HUES48 (cell line): ENCODE data around the gene TSPAN15.

ENCODE experiments used
- H3K27ac ChIP-seq: one replicate; pipeline ENCODE4 v1.7.0; 2013; ENCODE audit warnings: low read depth, low read length, inconsistent platforms
- H3K27me3 ChIP-seq: 2 replicates; pipeline ENCODE4 v1.6.1; 2013; ENCODE audit warnings: mild to moderate bottlenecking, low read length; ENCODE audit not compliant: control insufficient read depth, insufficient read depth
- H3K36me3 ChIP-seq: 2 replicates; pipeline ENCODE4 v1.6.1; 2013; ENCODE audit warnings: low read length; ENCODE audit not compliant: control insufficient read depth, insufficient read depth
- H3K4me1 ChIP-seq: 2 replicates; pipeline ENCODE4 v1.6.1; 2013; ENCODE audit warnings: mild to moderate bottlenecking, low read length; ENCODE audit not compliant: control insufficient read depth, insufficient read depth
- H3K4me3 ChIP-seq: 2 replicates; pipeline ENCODE4 v1.5.1; 2013; ENCODE audit warnings: mild to moderate bottlenecking, low read depth, low read length
- H3K9ac ChIP-seq: 2 replicates; pipeline ENCODE4 v1.6.1; 2013; ENCODE audit warnings: mild to moderate bottlenecking, low read depth, low read length, moderate library complexity
- H3K9me3 ChIP-seq: 2 replicates; pipeline ENCODE4 v1.6.1; 2013; ENCODE audit warnings: low read length; ENCODE audit not compliant: control insufficient read depth, insufficient read depth

Gene TSPAN15

GRCh38 chr10:69409176-69409495 lies 42.1 kb upstream of the TSPAN15 start:
- peak overlapping the region; percentile 20; the same call in 1 of the 2 replicates for H3K4me3 ChIP-seq
- no peak overlapping the region for H3K27ac ChIP-seq
- H3K9me3 ChIP-seq = no peaks in the 10 kb centered on the region
- peaks cover 3% of the 10 kb centered on the region; the same call in 1 of the 2 replicates for H3K4me1 ChIP-seq
- peak overlapping the region; percentile 47; the same call in 1 of the 2 replicates for H3K9ac ChIP-seq
- H3K36me3 ChIP-seq = 0 out of 2 replicates have a peak, but pooled peaks cover under 1% of the 10 kb centered on the region
- no peaks in the 10 kb centered on the region for H3K27me3 ChIP-seq

GRCh38 chr10:69409968-69410367 lies 41.3 kb upstream of the TSPAN15 start:
- Histone ChIP-seq H3K27me3 (no peaks in the 10 kb centered on the region), H3K27ac (no peak overlapping the region), H3K4me1 (peaks cover 3% of the 10 kb centered on the region; the same call in 1 of the 2 replicates), H3K36me3 (no peaks in the 10 kb centered on the region), H3K9me3 (no peaks in the 10 kb centered on the region), H3K9ac (no peak overlapping the region), H3K4me3 (no peak overlapping the region)

DNA sequence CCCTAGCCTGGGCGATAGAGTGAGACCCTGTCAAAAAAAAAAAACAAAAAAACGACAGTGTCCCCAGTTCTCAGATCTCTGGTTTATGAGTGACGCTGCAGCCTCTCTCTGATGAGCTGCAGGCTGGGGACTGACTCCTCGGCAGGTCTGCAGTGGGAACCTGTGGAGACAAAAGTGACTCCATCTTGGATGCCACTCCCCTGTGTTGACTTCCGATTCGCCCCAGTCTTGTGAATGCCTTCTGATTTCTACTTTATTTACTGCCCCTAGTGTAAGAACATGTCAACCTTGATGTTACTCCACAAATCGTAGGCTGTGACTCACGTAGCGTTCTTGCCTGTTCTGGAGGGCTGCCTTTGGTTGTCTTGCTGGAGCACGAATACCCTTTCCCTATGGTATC lies 40.8 kb upstream of the TSPAN15 start:
- H3K9ac ChIP-seq = no peak overlapping the region
- H3K36me3 ChIP-seq = no peaks in the 10 kb centered on the region
- H3K9me3 ChIP-seq = no peaks in the 10 kb centered on the region
- H3K4me1 ChIP-seq = peaks cover 3% of the 10 kb centered on the region; the same call in 1 of the 2 replicates
- H3K4me3 ChIP-seq = no peak overlapping the region
- H3K27ac ChIP-seq = no peak overlapping the region
- no peaks in the 10 kb centered on the region for H3K27me3 ChIP-seq

GRCh38 chr10:69411476-69411875 lies 39.8 kb upstream of the TSPAN15 start:
- H3K9me3 ChIP-seq = no peaks in the 10 kb centered on the region

DNA sequence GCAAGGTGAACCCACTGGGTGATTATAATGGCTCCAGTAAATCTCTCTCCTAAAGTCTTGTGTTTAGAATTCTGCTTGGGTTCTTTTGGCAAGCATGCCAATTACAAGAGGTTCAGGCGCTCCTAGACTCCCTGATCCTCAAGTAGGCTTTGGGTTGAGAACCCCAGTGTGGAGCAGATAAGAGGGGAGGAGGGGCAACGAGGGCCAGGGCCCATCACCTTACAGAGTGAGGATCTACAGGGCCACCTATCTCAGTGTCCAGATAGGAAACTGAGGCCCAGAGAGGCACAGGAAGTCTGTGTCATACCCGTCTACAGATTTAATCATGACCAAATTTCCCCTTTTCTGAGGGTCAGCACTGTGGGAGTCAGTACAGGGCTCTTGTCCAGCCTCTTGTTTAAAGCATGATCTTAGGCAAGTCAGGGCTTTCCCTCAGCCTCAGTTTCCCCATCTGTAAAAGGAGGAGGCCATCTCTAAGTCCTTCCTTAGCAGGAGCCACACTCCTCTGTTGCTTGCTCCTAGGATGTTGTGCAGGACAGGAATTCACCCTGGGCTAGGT lies 39.0 kb upstream of the TSPAN15 start:
- H3K36me3 ChIP-seq = no peaks in the 10 kb centered on the region
- H3K27me3 ChIP-seq = no peaks in the 10 kb centered on the region
- no peaks in the 10 kb centered on the region for H3K9me3 ChIP-seq
- no peak overlapping the region for H3K9ac ChIP-seq
- no peak overlapping the region for H3K4me3 ChIP-seq
- no peaks in the 10 kb centered on the region for H3K4me1 ChIP-seq
- no peak overlapping the region for H3K27ac ChIP-seq

More at GRCh38 chr10:69411476-69411875, 39.8 kb upstream of the TSPAN15 start:
- Histone ChIP-seq H3K4me1 (peaks cover 3% of the 10 kb centered on the region; the same call in 1 of the 2 replicates), H3K4me3 (no peak overlapping the region), H3K27me3 (no peaks in the 10 kb centered on the region), H3K27ac (no peak overlapping the region), H3K36me3 (no peaks in the 10 kb centered on the region), H3K9ac (no peak overlapping the region)

DNA sequence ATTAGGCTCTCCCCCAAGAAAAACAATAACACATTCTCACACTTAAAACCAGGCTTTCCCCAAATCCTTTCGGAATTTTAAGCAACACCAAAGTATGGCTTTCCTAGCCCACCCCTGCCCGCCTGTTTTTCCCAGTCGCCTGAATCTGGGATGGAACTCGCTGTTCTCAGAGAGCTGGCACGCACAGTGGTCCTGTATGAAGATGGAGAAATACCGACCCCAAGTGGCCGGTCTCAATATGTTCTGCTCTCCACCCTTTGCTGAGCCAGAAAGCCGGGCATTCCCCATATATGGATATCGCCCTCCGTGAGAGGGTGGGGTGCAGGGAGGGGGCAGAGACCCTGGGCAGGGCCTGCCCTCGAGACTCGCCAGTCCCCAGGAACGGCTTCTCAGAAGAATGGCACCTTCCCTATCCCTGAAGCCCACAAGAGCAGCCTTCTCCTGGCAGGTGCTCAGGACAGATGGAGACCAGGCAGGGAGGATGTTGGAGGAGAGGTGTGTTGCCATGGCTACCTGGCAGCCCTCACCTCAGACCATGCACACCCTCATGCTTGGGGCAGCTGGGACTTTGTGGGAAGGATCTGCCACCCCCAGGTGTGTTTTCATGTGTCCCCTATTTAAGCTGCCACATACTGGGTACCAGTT lies 37.9 kb upstream of the TSPAN15 start:
- H3K9me3 ChIP-seq = no peaks in the 10 kb centered on the region
- H3K4me1 ChIP-seq = no peaks in the 10 kb centered on the region
- H3K27ac ChIP-seq = no peak overlapping the region
- H3K4me3 ChIP-seq = no peak overlapping the region
- no peak overlapping the region for H3K9ac ChIP-seq
- no peaks in the 10 kb centered on the region for H3K27me3 ChIP-seq
- H3K36me3 ChIP-seq = no peaks in the 10 kb centered on the region

GRCh38 chr10:69414036-69415018 lies 36.9 kb upstream of the TSPAN15 start:
- no peaks in the 10 kb centered on the region for H3K36me3 ChIP-seq
- H3K27me3 ChIP-seq = no peaks in the 10 kb centered on the region
- H3K9me3 ChIP-seq = no peaks in the 10 kb centered on the region
- H3K4me1 ChIP-seq = no peaks in the 10 kb centered on the region
- H3K4me3 ChIP-seq = no peak overlapping the region
- H3K9ac ChIP-seq = no peak overlapping the region
- H3K27ac ChIP-seq = no peak overlapping the region

- Histone ChIP-seq H3K9ac (no peak overlapping the region), H3K4me1 (no peaks in the 10 kb centered on the region), H3K27me3 (no peaks in the 10 kb centered on the region), H3K27ac (no peak overlapping the region), H3K4me3 (no peak overlapping the region), H3K9me3 (no peaks in the 10 kb centered on the region), H3K36me3 (no peaks in the 10 kb centered on the region)
These were observed 36.2 kb upstream of the TSPAN15 start for GRCh38 chr10:69415049-69415448.

GRCh38 chr10:69415951-69416350 lies 35.3 kb upstream of the TSPAN15 start:
- no peaks in the 10 kb centered on the region for H3K4me1 ChIP-seq
- no peak overlapping the region for H3K4me3 ChIP-seq
- H3K9me3 ChIP-seq = no peaks in the 10 kb centered on the region
- no peak overlapping the region for H3K9ac ChIP-seq
- no peak overlapping the region for H3K27ac ChIP-seq
- no peaks in the 10 kb centered on the region for H3K36me3 ChIP-seq
- H3K27me3 ChIP-seq = no peaks in the 10 kb centered on the region

DNA sequence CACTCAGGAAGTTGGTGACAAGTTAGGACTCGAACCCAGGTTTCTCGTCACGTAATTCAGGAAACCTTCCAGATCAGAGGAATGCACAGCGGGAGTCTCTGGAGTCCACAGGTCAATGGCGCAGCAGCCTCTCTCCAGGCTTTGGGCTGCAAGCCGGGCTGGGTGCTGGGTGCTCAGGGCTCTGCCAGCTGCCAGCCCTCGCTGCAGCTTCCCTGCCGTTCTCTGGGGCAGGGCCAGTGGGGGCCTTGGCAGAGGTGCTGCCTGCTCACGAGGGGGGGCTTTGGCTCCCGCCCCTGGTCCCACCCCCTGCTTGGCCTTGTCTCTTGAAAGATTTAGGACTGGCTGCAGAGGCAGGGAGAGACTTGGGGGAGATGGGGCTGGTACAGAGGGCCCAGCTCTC lies 34.6 kb upstream of the TSPAN15 start, which contains the start of gene TACR2:
Gene TACR2 (minus strand): TSS at position 224 of the 400 bp plus-strand sequence. CDS start 595 bp downstream, outside the sequence.
- H3K27ac ChIP-seq = no peak within 1 kb of the TSS
- no peak within 1 kb of the TSS for H3K4me3 ChIP-seq
- H3K4me1 ChIP-seq = no peaks in the 10 kb centered on the region
- no peaks in the 10 kb centered on the region for H3K36me3 ChIP-seq
- no peaks in the 10 kb centered on the region for H3K27me3 ChIP-seq
- H3K9ac ChIP-seq = no peak within 1 kb of the TSS
- no peaks in the 10 kb centered on the region for H3K9me3 ChIP-seq

- H3K27ac ChIP-seq = no peak overlapping the region
- no peak overlapping the region for H3K4me3 ChIP-seq
- H3K4me1 ChIP-seq = no peaks in the 10 kb centered on the region
- no peaks in the 10 kb centered on the region for H3K36me3 ChIP-seq
- H3K9me3 ChIP-seq = no peaks in the 10 kb centered on the region
- no peaks in the 10 kb centered on the region for H3K27me3 ChIP-seq
- no peak overlapping the region for H3K9ac ChIP-seq
These were observed 33.7 kb upstream of the TSPAN15 start for GRCh38 chr10:69417542-69417941.
